T-helper 17 cell (primary cell): ENCODE results near the gene FBLN1. TPM values are rescaled to one million over a fixed set of nuclear protein-coding genes. Genes with fewer than 3 reads are reported as not detected.

ENCODE experiments used
- ATAC-seq: fragments of 150-1000 bp; cut with Tn5 transposase; 2 replicates; pipeline ENCODE4 v1.10.0; 2021; ENCODE audit warnings: mild to moderate bottlenecking, moderate library complexity
- DNase-seq, 3 donors: peaks; one replicate each; pipeline versions ENCODE4 v3.0.0 to v3.0.0-alpha.2; 2020 to 2021
- H3K9me3 ChIP-seq: one replicate; pipeline ENCODE4 v1.7.0; 2013; ENCODE audit warnings: low read length, mild to moderate bottlenecking; ENCODE audit not compliant: control insufficient read depth, poor library complexity, severe bottlenecking
- H3K27ac Mint-ChIP-seq: one replicate; pipeline ENCODE4 v1.8.0; 2022; ENCODE audit warnings: mild to moderate bottlenecking, moderate library complexity, mixed read lengths
- H3K27me3 Mint-ChIP-seq: one replicate; pipeline ENCODE4 v1.8.0; 2022; ENCODE audit warnings: mixed read lengths
- H3K36me3 Mint-ChIP-seq: one replicate; pipeline ENCODE4 v1.8.0; 2022; ENCODE audit warnings: low read depth, mixed read lengths
- H3K4me1 Mint-ChIP-seq: one replicate; pipeline ENCODE4 v1.8.0; 2022; ENCODE audit warnings: mild to moderate bottlenecking, mixed read lengths
- H3K4me3 Mint-ChIP-seq: one replicate; pipeline ENCODE4 v1.8.0; 2022; ENCODE audit warnings: mild to moderate bottlenecking, moderate library complexity, mixed read lengths
- total RNA-seq, 4 donors: library from RNA in 2 of 4; stranded (reverse) in 2 of 4; gene quantifications; one replicate each; pipeline ENCODE4 v1.2.3 and lab custom pipeline; 2022 to 2026

The FBLN1 gene
- total RNA-seq, 2 donors from 2014 or later, result 0.34 to 0.90 TPM

- H3K27me3 Mint-ChIP-seq, result peaks cover 26% of the 10 kb centered on the region
These were observed 77.4 kb downstream of the FBLN1 start for GRCh38 chr22:45579806-45580725.

DNA sequence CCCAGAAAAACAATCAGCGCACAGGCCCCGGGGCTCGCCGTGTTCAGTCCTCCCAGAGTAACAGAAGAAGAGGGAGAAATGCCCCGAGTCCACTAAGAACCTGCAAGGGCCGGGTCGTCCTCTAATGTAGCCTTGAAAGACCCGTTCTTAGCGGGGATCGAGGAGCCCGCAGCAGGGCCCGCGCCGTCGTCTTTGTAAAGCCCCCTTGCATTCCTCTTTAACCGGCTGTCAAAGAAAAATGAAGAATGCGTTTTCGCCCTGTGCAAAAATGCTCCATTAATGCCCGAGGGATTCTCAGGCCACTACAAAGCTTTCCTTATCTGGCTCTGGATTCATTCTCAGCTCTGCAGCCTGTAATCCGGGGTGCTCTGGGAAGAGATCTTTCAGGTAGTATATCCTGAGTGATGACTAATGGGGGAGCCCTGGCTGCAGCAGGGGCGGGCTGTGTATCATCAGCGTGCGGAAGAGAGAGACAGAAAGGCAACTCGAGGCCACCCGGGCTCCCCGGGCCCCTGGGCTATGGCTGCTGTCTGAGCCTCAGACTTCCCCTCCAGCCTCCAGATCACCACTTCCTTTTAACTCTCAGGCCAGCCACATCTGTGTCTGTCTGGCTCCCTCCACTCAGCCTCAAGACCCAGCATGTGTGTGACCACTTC lies 78.2 kb downstream of the FBLN1 start:
- peaks cover 6% of the 10 kb centered on the region for H3K4me1 Mint-ChIP-seq
- DNase-seq (no peak), ATAC-seq (no peak)
- peaks cover 2% of the 10 kb centered on the region for H3K36me3 Mint-ChIP-seq
- H3K27me3 Mint-ChIP-seq, result peaks cover 26% of the 10 kb centered on the region
- no peak overlapping the region for H3K27ac Mint-ChIP-seq
- no peaks in the 10 kb centered on the region for H3K9me3 ChIP-seq
- no peak overlapping the region for H3K4me3 Mint-ChIP-seq

More at GRCh38 chr22:45579806-45580725, 77.4 kb downstream of the FBLN1 start:
- Mint-ChIP-seq H3K27ac (no peak overlapping the region), H3K4me3 (no peak overlapping the region), H3K4me1 (peaks cover 6% of the 10 kb centered on the region), H3K36me3 (peaks cover 2% of the 10 kb centered on the region)
- DNase-seq (no peak), ATAC-seq (no peak)
- H3K9me3 ChIP-seq, result no peaks in the 10 kb centered on the region

DNA sequence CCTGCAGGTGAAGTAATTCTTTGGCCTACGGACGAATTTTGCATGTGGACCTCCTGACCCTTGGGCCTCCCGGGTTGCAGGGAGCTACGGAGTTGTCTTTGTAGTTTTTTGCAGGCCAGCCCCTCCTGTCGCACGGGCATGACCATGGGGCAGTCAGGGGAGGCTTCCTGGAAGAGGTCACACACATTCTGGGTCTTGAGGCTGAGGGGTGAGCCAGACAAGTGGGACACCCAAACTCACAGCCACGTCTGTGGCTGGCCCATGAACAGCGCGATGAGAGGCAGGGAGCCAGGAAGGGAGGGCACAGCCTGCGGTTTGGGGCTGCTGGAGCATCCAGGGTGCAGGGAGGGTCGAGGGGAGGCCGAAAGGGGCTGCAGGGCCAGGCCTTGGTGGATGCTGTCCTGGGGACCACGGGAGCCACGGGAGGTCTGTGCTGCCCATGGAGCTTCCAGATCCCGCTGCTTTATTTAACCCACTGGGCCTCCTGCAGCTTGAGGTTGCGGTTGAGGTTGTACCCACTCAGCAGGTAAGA lies 78.9 kb downstream of the FBLN1 start:
- ATAC-seq (no peak), DNase-seq (no peak)
- peaks cover 9% of the 10 kb centered on the region for H3K4me1 Mint-ChIP-seq
- peak overlapping the region; percentile 41 for H3K4me3 Mint-ChIP-seq
- H3K9me3 ChIP-seq, result no peaks in the 10 kb centered on the region
- no peak overlapping the region for H3K27ac Mint-ChIP-seq
- H3K36me3 Mint-ChIP-seq, result peaks cover 2% of the 10 kb centered on the region
- peaks cover 20% of the 10 kb centered on the region for H3K27me3 Mint-ChIP-seq

- H3K36me3 Mint-ChIP-seq, result peaks cover 2% of the 10 kb centered on the region
- no peak overlapping the region for H3K27ac Mint-ChIP-seq
- DNase-seq (no peak), ATAC-seq (no peak)
- peaks cover 9% of the 10 kb centered on the region for H3K4me1 Mint-ChIP-seq
- H3K4me3 Mint-ChIP-seq, result peak overlapping the region; percentile 7
- peaks cover 15% of the 10 kb centered on the region for H3K27me3 Mint-ChIP-seq
- no peaks in the 10 kb centered on the region for H3K9me3 ChIP-seq
These were observed 79.7 kb downstream of the FBLN1 start for GRCh38 chr22:45582236-45582954.

DNA sequence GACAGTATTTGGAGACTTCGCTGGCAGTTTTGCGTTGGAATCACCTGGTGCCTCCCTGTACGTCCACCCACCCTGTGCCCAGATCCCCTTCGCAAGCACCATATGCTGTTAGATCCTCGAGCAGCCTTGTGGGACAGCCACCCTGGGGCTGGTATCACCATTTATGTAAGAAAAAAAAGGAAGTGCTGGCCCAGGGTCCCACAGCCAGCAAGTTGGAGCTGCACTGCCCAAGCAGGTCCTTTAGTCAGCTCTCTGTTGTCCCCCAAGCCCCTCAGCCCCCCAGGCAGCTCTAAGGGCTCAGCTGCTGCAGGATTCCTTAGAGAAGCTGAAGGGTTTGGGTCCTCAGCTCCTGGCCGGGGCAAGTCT lies 80.3 kb downstream of the FBLN1 start:
- no peak overlapping the region for H3K27ac Mint-ChIP-seq
- peaks cover 4% of the 10 kb centered on the region for H3K36me3 Mint-ChIP-seq
- DNase-seq (no peak), ATAC-seq (no peak)
- peaks cover 15% of the 10 kb centered on the region for H3K27me3 Mint-ChIP-seq
- peak overlapping the region; percentile 7 for H3K4me3 Mint-ChIP-seq
- H3K9me3 ChIP-seq, result no peaks in the 10 kb centered on the region
- H3K4me1 Mint-ChIP-seq, result peaks cover 9% of the 10 kb centered on the region

DNA sequence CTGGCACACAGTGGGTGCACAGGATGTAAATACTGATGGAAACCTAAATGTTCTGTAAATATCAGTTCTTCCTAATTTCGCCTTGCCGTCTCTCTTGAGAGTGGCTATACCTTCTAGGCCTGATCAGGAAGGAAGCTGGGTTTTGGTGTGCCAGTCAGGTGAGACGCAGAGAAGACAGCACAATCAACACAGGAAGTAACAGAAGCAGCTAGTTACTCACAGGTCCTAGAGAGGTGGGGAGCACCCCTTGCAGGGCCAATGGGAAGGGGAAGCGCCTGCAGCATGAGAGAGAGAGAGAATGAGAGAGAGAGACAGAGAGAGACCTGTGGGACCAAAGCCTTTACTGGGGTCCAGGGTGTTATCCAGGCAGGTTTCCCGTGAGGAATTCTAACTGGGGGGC lies 80.8 kb downstream of the FBLN1 start:
- DNase-seq (no peak), ATAC-seq (peak; percentile 44)
- Mint-ChIP-seq H3K36me3 (peaks cover 4% of the 10 kb centered on the region), H3K4me1 (peaks cover 9% of the 10 kb centered on the region), H3K4me3 (no peak overlapping the region), H3K27ac (no peak overlapping the region), H3K27me3 (peaks cover 13% of the 10 kb centered on the region)
- no peaks in the 10 kb centered on the region for H3K9me3 ChIP-seq

- ATAC-seq (no peak), DNase-seq (no peak)
- Mint-ChIP-seq H3K27ac (no peak overlapping the region), H3K4me1 (peaks cover 9% of the 10 kb centered on the region), H3K4me3 (no peak overlapping the region), H3K36me3 (peaks cover 4% of the 10 kb centered on the region), H3K27me3 (peaks cover 13% of the 10 kb centered on the region)
- H3K9me3 ChIP-seq, result no peaks in the 10 kb centered on the region
These were observed 81.5 kb downstream of the FBLN1 start for GRCh38 chr22:45584121-45584570.

DNA sequence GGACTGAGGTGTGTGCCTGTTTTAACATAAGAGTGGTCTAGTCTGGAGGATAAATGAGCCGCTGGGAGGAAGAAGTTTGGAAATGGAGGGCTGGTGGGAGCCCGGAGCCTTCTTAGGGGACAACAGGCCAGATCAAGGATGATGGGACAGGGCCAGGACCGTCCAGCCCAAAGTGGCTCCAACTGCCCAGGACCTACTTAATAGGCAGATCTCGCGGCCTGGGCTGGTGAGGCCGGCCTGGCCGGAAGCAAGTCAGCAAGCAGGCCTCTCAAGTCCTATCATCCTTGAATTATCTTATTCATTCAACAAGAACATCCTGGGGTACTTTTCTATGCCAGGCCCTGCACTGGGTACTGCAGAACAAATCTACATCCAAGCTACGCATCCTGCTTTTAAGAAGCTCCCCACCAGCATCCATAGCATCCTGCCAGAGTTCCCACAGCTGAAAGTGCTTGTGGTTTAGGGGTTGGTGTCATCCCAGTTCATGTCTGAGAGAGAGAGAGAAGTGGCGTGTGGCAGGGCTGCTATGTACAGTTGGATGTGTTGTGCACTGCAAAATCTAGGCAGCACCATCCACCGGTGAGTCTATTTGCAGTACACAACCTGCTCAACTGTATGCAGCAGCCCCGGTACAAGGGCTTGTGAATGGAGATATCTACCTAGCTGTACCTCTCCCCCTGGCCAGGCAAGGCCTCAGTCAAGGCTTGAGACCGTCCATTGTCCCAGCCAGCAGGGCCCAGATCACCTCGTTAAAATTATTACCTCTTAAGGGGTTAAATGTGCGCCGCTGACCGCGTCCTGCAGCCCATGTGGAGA lies 82.1 kb downstream of the FBLN1 start:
- Mint-ChIP-seq H3K36me3 (peaks cover 4% of the 10 kb centered on the region), H3K27me3 (peaks cover 10% of the 10 kb centered on the region), H3K4me1 (peaks cover 7% of the 10 kb centered on the region), H3K4me3 (no peak overlapping the region), H3K27ac (no peak overlapping the region)
- H3K9me3 ChIP-seq, result no peaks in the 10 kb centered on the region
- DNase-seq (no peak), ATAC-seq (no peak)

DNA sequence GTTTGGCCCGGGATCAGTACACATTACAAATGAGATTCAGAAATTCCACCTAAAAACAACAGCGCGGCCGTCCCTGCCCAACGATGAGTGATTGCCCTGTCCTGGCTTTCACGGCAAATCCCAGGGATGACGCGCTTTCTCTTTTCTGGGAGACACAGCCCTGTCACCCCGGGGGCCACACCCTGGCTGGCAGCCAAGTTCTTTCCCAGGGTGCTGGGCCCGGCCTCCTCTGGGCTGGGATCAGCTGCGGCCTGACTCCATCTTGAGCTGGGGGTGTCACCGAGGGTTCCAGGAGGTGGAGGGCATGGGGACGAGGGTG lies 82.7 kb downstream of the FBLN1 start:
- H3K36me3 Mint-ChIP-seq, result peaks cover 4% of the 10 kb centered on the region
- no peaks in the 10 kb centered on the region for H3K9me3 ChIP-seq
- no peak for DNase-seq

GRCh38 chr22:45585946-45586540 lies 83.4 kb downstream of the FBLN1 start:
- Mint-ChIP-seq H3K27me3 (peaks cover 8% of the 10 kb centered on the region), H3K36me3 (peaks cover 4% of the 10 kb centered on the region), H3K27ac (peak overlapping the region; percentile 27), H3K4me1 (peaks cover 7% of the 10 kb centered on the region), H3K4me3 (no peak overlapping the region)
- DNase-seq (no peak), ATAC-seq (no peak)
- no peaks in the 10 kb centered on the region for H3K9me3 ChIP-seq

More for the DNA sequence above, 82.7 kb downstream of the FBLN1 start:
- peaks cover 8% of the 10 kb centered on the region for H3K27me3 Mint-ChIP-seq
- peaks cover 7% of the 10 kb centered on the region for H3K4me1 Mint-ChIP-seq
- ATAC-seq, result no peak
- H3K27ac Mint-ChIP-seq, result no peak overlapping the region
- H3K4me3 Mint-ChIP-seq, result no peak overlapping the region

DNA sequence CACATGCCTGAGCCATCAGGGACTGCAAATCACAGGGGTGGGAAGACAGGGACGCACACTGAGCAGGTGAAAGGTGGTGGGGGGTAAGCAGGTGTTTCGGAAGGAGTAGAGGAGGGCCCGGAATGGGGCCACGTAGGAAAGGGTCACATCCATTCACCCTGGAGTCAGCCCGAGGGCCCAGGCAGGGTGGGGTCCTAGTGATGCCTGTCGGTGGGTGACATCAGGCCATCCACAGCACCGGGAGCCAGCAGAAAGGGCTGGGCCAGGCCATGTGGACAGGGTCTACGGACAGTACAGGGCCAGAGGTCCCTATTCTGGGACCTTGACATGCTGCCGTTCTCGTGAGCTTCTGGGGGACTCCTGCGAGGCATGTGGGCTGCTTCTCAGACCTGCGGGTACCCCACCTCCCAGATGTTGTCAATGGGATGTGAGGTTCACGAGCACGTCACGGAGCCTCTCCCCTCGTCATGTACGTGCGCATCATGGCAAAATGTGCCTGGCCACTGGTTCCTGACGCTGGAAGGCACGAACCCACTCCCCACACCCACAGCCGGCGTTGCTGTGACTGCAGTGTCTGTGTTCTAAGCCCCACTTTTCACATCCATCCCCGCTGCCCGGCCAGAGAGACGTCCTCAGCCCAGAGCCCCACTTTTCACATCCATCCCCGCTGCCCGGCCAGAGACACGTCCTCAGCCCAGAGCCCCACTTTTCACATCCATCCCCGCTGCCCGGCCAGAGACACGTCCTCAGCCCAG lies 84.1 kb downstream of the FBLN1 start:
- peak overlapping the region; percentile 27 for H3K27ac Mint-ChIP-seq
- H3K36me3 Mint-ChIP-seq, result peaks cover 2% of the 10 kb centered on the region
- peaks cover 7% of the 10 kb centered on the region for H3K4me1 Mint-ChIP-seq
- no peaks in the 10 kb centered on the region for H3K9me3 ChIP-seq
- peaks cover 8% of the 10 kb centered on the region for H3K27me3 Mint-ChIP-seq
- H3K4me3 Mint-ChIP-seq, result no peak overlapping the region
- DNase-seq, result no peak
- no peak for ATAC-seq
